ENCODE data around the gene CEMP1. TPM values are rescaled to one million over a fixed set of nuclear protein-coding genes. Genes with fewer than 3 reads are reported as not detected.
A peak's percentile ranks its signal among the peaks of the same experiment; 100 is the strongest.

Gene CEMP1
- total RNA-seq, 4 donors from 2014 or later = 0.40 TPM; not detected in 3

GRCh38 chr16:2512735-2513404, 18.3 kb downstream of the CEMP1 start:
- H3K4me3 ChIP-seq = peak overlapping the region; percentile 82 to 97
- no peak for TF ChIP-seq POLR2AphosphoS5 (IDR thresholded peaks at IDR 0.05)
- no peak for TF ChIP-seq POLR2A (IDR thresholded peaks at IDR 0.05)
- H3K27me3 ChIP-seq = no peaks in the 10 kb centered on the region
- H3K36me3 ChIP-seq = no peaks in the 10 kb centered on the region
- H3K9me3 ChIP-seq = no peaks in the 10 kb centered on the region
- ATAC-seq = no peak
- H3K4me1 ChIP-seq = peaks cover 0 to 58% (median 41%) of the 10 kb centered on the region in 3 donors
- WGBS, 2 donors (ENCODE audit: low coverage in 1 of 2) = 22 to 27% methylated on average over 2 to 5 of the region's 15 CpGs
- H3K27ac ChIP-seq = peak overlapping the region; percentile 94 to 98 (median 96)

- H3K27ac ChIP-seq = peak overlapping the region in 3 of 4 donors; percentile 96 to 98 (median 97)
- peaks cover 0 to 51% (median 36%) of the 10 kb centered on the region in 3 donors for H3K4me1 ChIP-seq
- H3K27me3 ChIP-seq = no peaks in the 10 kb centered on the region
- 90 to 93% methylated on average over 3 to 7 of the region's 17 CpGs for WGBS, 2 donors (ENCODE audit: low coverage in 1 of 2)
- ATAC-seq = no peak
- H3K9me3 ChIP-seq = no peaks in the 10 kb centered on the region
- TF ChIP-seq POLR2A (IDR thresholded peaks at IDR 0.05) (no peak), CTCF (IDR thresholded peaks at IDR 0.05) (no peak), EP300 (IDR thresholded peaks at IDR 0.05) (no peak), POLR2AphosphoS5 (IDR thresholded peaks at IDR 0.05) (no peak)
- H3K36me3 ChIP-seq = peaks cover 0 to 2% of the 10 kb centered on the region in 2 donors
- no peak overlapping the region for H3K4me3 ChIP-seq
These were observed 19.0 kb downstream of the CEMP1 start for GRCh38 chr16:2511996-2512734.

- peak overlapping the region in 3 of 4 donors; percentile 7 to 98 (median 35) for H3K27ac ChIP-seq
- H3K4me3 ChIP-seq = peak overlapping the region in 1 of 2 donors; percentile 26
- WGBS, 2 donors (ENCODE audit: low coverage in 1 of 2) = 17 to 33% methylated on average over 15 to 20 of the region's 24 CpGs
- peak; percentile 22 for TF ChIP-seq POLR2AphosphoS5 (IDR thresholded peaks at IDR 0.05)
- no peak for TF ChIP-seq EP300 (IDR thresholded peaks at IDR 0.05)
- H3K27me3 ChIP-seq = no peaks in the 10 kb centered on the region
- H3K4me1 ChIP-seq = peaks cover 0 to 42% (median 27%) of the 10 kb centered on the region in 3 donors
- H3K9me3 ChIP-seq = no peaks in the 10 kb centered on the region
- peaks cover 0 to 7% of the 10 kb centered on the region in 2 donors for H3K36me3 ChIP-seq
- peak; percentile 48 for ATAC-seq
These were observed 19.9 kb downstream of the CEMP1 start for GRCh38 chr16:2511128-2511800.

- Histone ChIP-seq H3K9me3 (no peaks in the 10 kb centered on the region), H3K27me3 (no peaks in the 10 kb centered on the region), H3K4me3 (no peak overlapping the region), H3K27ac (peak overlapping the region in 1 of 4 donors; percentile 24), H3K36me3 (peaks cover 0 to 7% of the 10 kb centered on the region in 2 donors), H3K4me1 (peaks cover 0 to 27% (median 12%) of the 10 kb centered on the region in 3 donors)
- TF ChIP-seq EP300 (IDR thresholded peaks at IDR 0.05) (no peak), CTCF (IDR thresholded peaks at IDR 0.05) (no peak), POLR2A (IDR thresholded peaks at IDR 0.05) (no peak), POLR2AphosphoS5 (IDR thresholded peaks at IDR 0.05) (no peak)
- WGBS, 2 donors (ENCODE audit: low coverage in 1 of 2) = 82% methylated on average over 3 of the region's 18 CpGs; no CpG with 5 or more reads in 1 of the 2 donors
- no peak for ATAC-seq
These were observed 22.3 kb downstream of the CEMP1 start for GRCh38 chr16:2508722-2509400.

GRCh38 chr16:2507665-2508064, 23.5 kb downstream of the CEMP1 start:
- H3K9me3 ChIP-seq = no peaks in the 10 kb centered on the region
- ATAC-seq = peak; percentile 44
- 83 to 92% methylated on average over 3 to 7 of the region's 11 CpGs for WGBS, 2 donors (ENCODE audit: low coverage in 1 of 2)
- TF ChIP-seq POLR2A (IDR thresholded peaks at IDR 0.05) (no peak), POLR2AphosphoS5 (IDR thresholded peaks at IDR 0.05) (no peak), CTCF (IDR thresholded peaks at IDR 0.05) (no peak), EP300 (IDR thresholded peaks at IDR 0.05) (no peak)
- no peak overlapping the region for H3K4me3 ChIP-seq
- H3K4me1 ChIP-seq = peaks cover 0 to 24% (median 6%) of the 10 kb centered on the region in 3 donors
- H3K27me3 ChIP-seq = no peaks in the 10 kb centered on the region
- H3K36me3 ChIP-seq = peaks cover 0 to 7% of the 10 kb centered on the region in 2 donors
- peak overlapping the region in 3 of 4 donors; percentile 17 to 49 (median 37) for H3K27ac ChIP-seq

Data from gastroesophageal sphincter (tissue), 4 donors.